A673 (cell line): ENCODE data around the gene PARD6G.

Experiments
- CTCF ChIP-seq: fragments of 300-800, 200-600 bp; sonication (generic); conservative IDR thresholded peaks from 2 replicates; pipeline ENCODE4 v1.5.1; 2017; ENCODE audit warnings: low read depth, mild to moderate bottlenecking, antibody characterized with exemption, low read length, moderate library complexity, mixed read lengths
- EZH2 ChIP-seq: fragments of 200-600 bp; sonication (generic); IDR thresholded peaks from 2 replicates; pipeline ENCODE4 v1.6.1; 2017; ENCODE audit warnings: borderline replicate concordance, low read depth, mild to moderate bottlenecking, mixed read lengths, antibody characterized with exemption, low read length; ENCODE audit not compliant: poor library complexity, severe bottlenecking

GRCh38 chr18:80243204-80243603 lies 4.1 kb downstream of the PARD6G start:
- no peak for TF ChIP-seq EZH2
- TF ChIP-seq CTCF, result no peak
